ENCODE results near the gene ENTPD3.

The ENTPD3 gene

GRCh38 chr3:40381904-40382616, 4.9 kb upstream of the ENTPD3 start:
- in situ Hi-C loops (cut with MboI; ENCODE audit: low pct_unique_long_range_greater_than_20kb, low sequenced_read_pairs, unreplicated experiment), result no loop called here
- TF ChIP-seq CTCF (IDR thresholded peaks at IDR 0.05; ENCODE audit: extremely low read depth, insufficient read depth, missing control alignments), result no peak
- DNase-seq (ENCODE audit: low spot score), result no peak

- TF ChIP-seq CTCF (IDR thresholded peaks at IDR 0.05; ENCODE audit: extremely low read depth, insufficient read depth, missing control alignments), result no peak
- in situ Hi-C loops (cut with MboI; ENCODE audit: low pct_unique_long_range_greater_than_20kb, low sequenced_read_pairs, unreplicated experiment), result no loop called here
- no peak for DNase-seq (ENCODE audit: low spot score)
These were observed 4.4 kb upstream of the ENTPD3 start for GRCh38 chr3:40382617-40382979.

GRCh38 chr3:40386213-40386612, 771 bp upstream of the ENTPD3 start:
- in situ Hi-C loops (cut with MboI; ENCODE audit: low pct_unique_long_range_greater_than_20kb, low sequenced_read_pairs, unreplicated experiment), result no loop called here
- no peak for DNase-seq (ENCODE audit: low spot score)
- no peak for TF ChIP-seq CTCF (IDR thresholded peaks at IDR 0.05; ENCODE audit: extremely low read depth, insufficient read depth, missing control alignments)

- TF ChIP-seq CTCF (IDR thresholded peaks at IDR 0.05; ENCODE audit: extremely low read depth, insufficient read depth, missing control alignments), result no peak
- no peak for DNase-seq (ENCODE audit: low spot score)
- in situ Hi-C loops (cut with MboI; ENCODE audit: low pct_unique_long_range_greater_than_20kb, low sequenced_read_pairs, unreplicated experiment), result no loop called here
These were observed 891 bp downstream of the ENTPD3 start for GRCh38 chr3:40387895-40388254.

GRCh38 chr3:40396406-40396805, 9.4 kb downstream of the ENTPD3 start:
- in situ Hi-C loops (cut with MboI; ENCODE audit: low pct_unique_long_range_greater_than_20kb, low sequenced_read_pairs, unreplicated experiment), result no loop called here
- DNase-seq (ENCODE audit: low spot score), result no peak
- no peak for TF ChIP-seq CTCF (IDR thresholded peaks at IDR 0.05; ENCODE audit: extremely low read depth, insufficient read depth, missing control alignments)

- in situ Hi-C loops (cut with MboI; ENCODE audit: low pct_unique_long_range_greater_than_20kb, low sequenced_read_pairs, unreplicated experiment), result no loop called here
These were observed 10.1 kb downstream of the ENTPD3 start for GRCh38 chr3:40397129-40397528.

More at GRCh38 chr3:40397129-40397528, 10.1 kb downstream of the ENTPD3 start:
- no peak for DNase-seq (ENCODE audit: low spot score)
- TF ChIP-seq CTCF (IDR thresholded peaks at IDR 0.05; ENCODE audit: extremely low read depth, insufficient read depth, missing control alignments), result no peak

Measured in GM13977 (cell line).